Measurements from ENCODE around the gene AKAP1. TPM values are rescaled to one million over a fixed set of nuclear protein-coding genes. Genes with fewer than 3 reads are reported as not detected.
A peak's percentile ranks its signal among the peaks of the same experiment; 100 is the strongest.

Gene AKAP1
- total RNA-seq, 2 donors from 2014 or later, result 11.6 to 18.5 TPM

DNA sequence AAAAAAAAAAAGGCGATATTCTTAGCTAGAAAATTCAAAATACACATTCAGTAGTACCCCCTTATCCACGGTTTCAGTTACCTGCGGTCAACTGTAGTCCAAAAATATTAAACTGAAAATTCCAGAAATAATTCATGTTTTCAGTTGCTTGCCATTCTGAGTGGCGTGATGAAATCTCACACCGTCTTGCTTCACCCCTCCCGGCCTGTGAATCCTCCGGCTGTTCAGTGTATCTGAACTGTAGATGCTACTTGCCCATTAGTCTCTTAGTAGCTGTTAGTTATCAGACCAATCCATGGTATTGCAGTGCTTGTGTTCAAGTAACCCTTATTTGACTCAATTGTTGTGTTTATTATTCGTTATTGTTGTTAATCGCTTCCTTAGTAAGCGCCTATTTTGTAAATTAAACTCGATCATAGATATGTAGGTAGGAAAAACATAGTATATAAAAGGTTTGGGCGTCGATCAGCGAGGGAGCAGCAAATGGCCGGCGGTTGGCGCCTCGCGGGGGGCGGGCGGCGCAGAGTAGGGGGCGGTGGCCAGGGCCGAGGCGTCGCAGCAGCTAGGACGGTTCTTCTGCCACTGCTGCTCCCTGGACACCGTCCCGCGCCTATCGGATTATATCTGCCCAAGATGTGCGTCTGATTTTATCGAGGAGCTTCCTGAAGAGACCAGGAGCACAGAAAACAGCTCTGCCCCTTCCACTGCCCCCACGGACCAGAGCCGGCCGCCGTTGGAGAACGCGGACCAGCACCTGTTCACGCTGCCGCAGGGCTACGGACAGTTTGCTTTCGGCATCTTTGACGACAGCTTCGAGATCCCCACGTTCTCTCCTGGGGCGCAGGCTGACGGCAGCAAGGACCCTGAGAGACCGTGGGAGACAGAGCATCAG is 39.8 kb upstream of the AKAP1 start:
- H3K36me3 ChIP-seq (ENCODE audit: control insufficient read depth, insufficient read depth, low read length), result no peaks in the 10 kb centered on the region
- no peak overlapping the region for H3K9ac ChIP-seq (ENCODE audit: extremely low read depth, low read length, poor library complexity, severe bottlenecking)
- H3K27ac ChIP-seq (ENCODE audit: low read depth, low read length), result no peak overlapping the region
- no peaks in the 10 kb centered on the region for H3K9me3 ChIP-seq (ENCODE audit: control insufficient read depth, low read length)
- H3K4me3 ChIP-seq (ENCODE audit: low read length), result no peak overlapping the region
- TF ChIP-seq, protein P1, sequence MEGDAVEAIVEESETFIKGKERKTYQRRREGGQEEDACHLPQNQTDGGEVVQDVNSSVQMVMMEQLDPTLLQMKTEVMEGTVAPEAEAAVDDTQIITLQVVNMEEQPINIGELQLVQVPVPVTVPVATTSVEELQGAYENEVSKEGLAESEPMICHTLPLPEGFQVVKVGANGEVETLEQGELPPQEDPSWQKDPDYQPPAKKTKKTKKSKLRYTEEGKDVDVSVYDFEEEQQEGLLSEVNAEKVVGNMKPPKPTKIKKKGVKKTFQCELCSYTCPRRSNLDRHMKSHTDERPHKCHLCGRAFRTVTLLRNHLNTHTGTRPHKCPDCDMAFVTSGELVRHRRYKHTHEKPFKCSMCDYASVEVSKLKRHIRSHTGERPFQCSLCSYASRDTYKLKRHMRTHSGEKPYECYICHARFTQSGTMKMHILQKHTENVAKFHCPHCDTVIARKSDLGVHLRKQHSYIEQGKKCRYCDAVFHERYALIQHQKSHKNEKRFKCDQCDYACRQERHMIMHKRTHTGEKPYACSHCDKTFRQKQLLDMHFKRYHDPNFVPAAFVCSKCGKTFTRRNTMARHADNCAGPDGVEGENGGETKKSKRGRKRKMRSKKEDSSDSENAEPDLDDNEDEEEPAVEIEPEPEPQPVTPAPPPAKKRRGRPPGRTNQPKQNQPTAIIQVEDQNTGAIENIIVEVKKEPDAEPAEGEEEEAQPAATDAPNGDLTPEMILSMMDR (conservative IDR thresholded peaks at IDR 0.05), result no peak
- WGBS, 2 experiments (ENCODE audit: insufficient coverage in 1 of 2, insufficient read length in 1 of 2), result 94 to 95% methylated on average over 46 to 48 of the region's 49 CpGs
- DNase-seq, result no peak
- no peak overlapping the region for H3K4me3 Mint-ChIP-seq
- H3K36me3 Mint-ChIP-seq (ENCODE audit: low read depth), result no peaks in the 10 kb centered on the region
- H3K27me3 Mint-ChIP-seq (ENCODE audit: insufficient read depth), result peaks cover 1% of the 10 kb centered on the region
- H3K4me1 ChIP-seq (ENCODE audit: control insufficient read depth, insufficient read depth, low read length), result no peaks in the 10 kb centered on the region
- no peaks in the 10 kb centered on the region for H3K27me3 ChIP-seq (ENCODE audit: control insufficient read depth, insufficient read depth, low read length, poor library complexity, severe bottlenecking)
- H3K4me1 Mint-ChIP-seq, result no peaks in the 10 kb centered on the region
- H3K27ac Mint-ChIP-seq, result no peak overlapping the region
- H3K9me3 Mint-ChIP-seq, result no peaks in the 10 kb centered on the region

DNA sequence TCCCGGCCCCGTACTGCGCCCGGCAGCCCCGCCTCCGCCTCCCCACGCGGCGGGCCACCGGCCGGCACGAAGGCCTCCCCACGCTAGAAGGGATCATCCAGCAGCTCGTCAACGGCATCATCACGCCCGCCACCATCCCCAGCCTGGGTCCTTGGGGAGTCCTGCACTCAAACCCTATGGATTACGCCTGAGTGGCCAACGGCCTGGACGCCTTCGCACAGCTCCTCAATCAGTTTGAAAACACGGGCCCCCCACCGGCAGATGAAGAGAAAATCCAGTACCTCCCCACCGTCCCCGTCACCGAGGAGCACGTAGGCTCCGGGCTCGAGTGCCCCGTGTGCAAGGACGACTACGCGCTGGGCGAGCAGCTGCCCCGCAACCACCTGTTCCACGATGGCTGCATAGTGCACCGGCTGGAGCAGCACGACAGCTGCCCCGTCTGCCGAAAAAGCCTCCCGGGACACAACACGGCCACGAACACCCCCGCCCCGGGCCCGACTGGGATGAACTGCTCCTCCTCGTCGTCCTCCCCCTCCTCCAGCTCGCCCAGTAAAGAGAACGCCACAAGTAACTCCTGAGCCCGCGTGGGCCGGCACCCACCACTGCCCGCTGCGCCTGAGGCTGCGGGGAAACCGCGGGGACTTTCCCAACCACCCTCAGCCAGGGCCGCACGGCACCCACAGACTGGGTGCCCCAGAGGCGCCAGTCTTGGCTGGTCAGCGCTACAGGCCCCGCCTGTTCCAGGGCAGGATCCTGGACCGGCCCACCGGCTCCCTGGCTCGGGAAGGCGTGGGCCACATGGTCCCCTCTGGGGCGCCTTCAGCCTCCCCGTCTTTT is 39.0 kb upstream of the AKAP1 start:
- no peak overlapping the region for H3K27ac Mint-ChIP-seq
- TF ChIP-seq, protein P1 (conservative IDR thresholded peaks at IDR 0.05), result no peak
- H3K4me3 Mint-ChIP-seq, result no peak overlapping the region

DNA sequence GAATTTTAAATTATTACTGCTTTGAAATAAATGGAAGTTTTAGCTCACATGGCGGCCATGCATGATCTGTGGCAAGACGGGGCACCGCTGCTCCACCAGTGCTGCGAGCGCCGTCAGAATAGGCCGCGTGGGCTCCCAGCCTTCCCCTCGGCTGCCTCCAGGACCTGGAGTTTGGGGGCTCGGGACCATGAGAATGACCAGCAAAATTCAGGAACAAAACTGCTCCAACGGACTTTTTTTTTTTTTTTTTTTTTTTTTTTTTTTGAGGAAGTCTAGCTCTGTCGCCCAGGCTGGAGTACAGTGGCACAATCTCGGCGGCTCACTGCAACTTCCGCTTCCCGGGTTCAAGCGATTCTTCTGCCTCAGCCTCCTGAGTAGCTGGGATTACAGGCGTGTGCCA is 38.3 kb upstream of the AKAP1 start:
- Histone ChIP-seq H3K4me1 (ENCODE audit: control insufficient read depth, insufficient read depth, low read length) (no peaks in the 10 kb centered on the region), H3K36me3 (ENCODE audit: control insufficient read depth, insufficient read depth, low read length) (no peaks in the 10 kb centered on the region), H3K27me3 (ENCODE audit: control insufficient read depth, insufficient read depth, low read length, poor library complexity, severe bottlenecking) (no peaks in the 10 kb centered on the region), H3K4me3 (ENCODE audit: low read length) (no peak overlapping the region), H3K9ac (ENCODE audit: extremely low read depth, low read length, poor library complexity, severe bottlenecking) (no peak overlapping the region), H3K27ac (ENCODE audit: low read depth, low read length) (no peak overlapping the region), H3K9me3 (ENCODE audit: control insufficient read depth, low read length) (no peaks in the 10 kb centered on the region)
- no peak overlapping the region for H3K27ac Mint-ChIP-seq
- H3K9me3 Mint-ChIP-seq, result no peaks in the 10 kb centered on the region
- no peaks in the 10 kb centered on the region for H3K36me3 Mint-ChIP-seq (ENCODE audit: low read depth)
- TF ChIP-seq, protein P1 (conservative IDR thresholded peaks at IDR 0.05), result no peak
- H3K27me3 Mint-ChIP-seq (ENCODE audit: insufficient read depth), result peaks cover 1% of the 10 kb centered on the region
- WGBS, 2 experiments (ENCODE audit: insufficient coverage in 1 of 2, insufficient read length in 1 of 2), result 90 to 96% methylated on average over 6 to 17 of the region's 18 CpGs
- H3K4me3 Mint-ChIP-seq, result no peak overlapping the region
- no peak for DNase-seq
- no peaks in the 10 kb centered on the region for H3K4me1 Mint-ChIP-seq

More for the DNA sequence above, 39.0 kb upstream of the AKAP1 start:
- Histone ChIP-seq H3K4me3 (ENCODE audit: low read length) (no peak overlapping the region), H3K9ac (ENCODE audit: extremely low read depth, low read length, poor library complexity, severe bottlenecking) (no peak overlapping the region), H3K36me3 (ENCODE audit: control insufficient read depth, insufficient read depth, low read length) (no peaks in the 10 kb centered on the region), H3K27ac (ENCODE audit: low read depth, low read length) (no peak overlapping the region), H3K27me3 (ENCODE audit: control insufficient read depth, insufficient read depth, low read length, poor library complexity, severe bottlenecking) (no peaks in the 10 kb centered on the region), H3K9me3 (ENCODE audit: control insufficient read depth, low read length) (no peaks in the 10 kb centered on the region), H3K4me1 (ENCODE audit: control insufficient read depth, insufficient read depth, low read length) (no peaks in the 10 kb centered on the region)
- Mint-ChIP-seq H3K36me3 (ENCODE audit: low read depth) (no peaks in the 10 kb centered on the region), H3K9me3 (no peaks in the 10 kb centered on the region), H3K4me1 (no peaks in the 10 kb centered on the region), H3K27me3 (ENCODE audit: insufficient read depth) (peaks cover 1% of the 10 kb centered on the region)
- peak; percentile 54 for DNase-seq
- WGBS, 2 experiments (ENCODE audit: insufficient coverage in 1 of 2, insufficient read length in 1 of 2), result 94 to 96% methylated on average over 47 to 69 of the region's 69 CpGs

Data from endodermal cell (in vitro differentiated cells).